ENCODE data around the gene SPR. TPM values are rescaled to one million over a fixed set of nuclear protein-coding genes. Genes with fewer than 3 reads are reported as not detected.

The SPR gene
- total RNA-seq: 1 to 10 TPM in 1 of 3 donors, under 1 TPM in 2; 0.16 to 1.7 (median 0.34) TPM
- total RNA-seq (2013): 0.45 TPM

DNA sequence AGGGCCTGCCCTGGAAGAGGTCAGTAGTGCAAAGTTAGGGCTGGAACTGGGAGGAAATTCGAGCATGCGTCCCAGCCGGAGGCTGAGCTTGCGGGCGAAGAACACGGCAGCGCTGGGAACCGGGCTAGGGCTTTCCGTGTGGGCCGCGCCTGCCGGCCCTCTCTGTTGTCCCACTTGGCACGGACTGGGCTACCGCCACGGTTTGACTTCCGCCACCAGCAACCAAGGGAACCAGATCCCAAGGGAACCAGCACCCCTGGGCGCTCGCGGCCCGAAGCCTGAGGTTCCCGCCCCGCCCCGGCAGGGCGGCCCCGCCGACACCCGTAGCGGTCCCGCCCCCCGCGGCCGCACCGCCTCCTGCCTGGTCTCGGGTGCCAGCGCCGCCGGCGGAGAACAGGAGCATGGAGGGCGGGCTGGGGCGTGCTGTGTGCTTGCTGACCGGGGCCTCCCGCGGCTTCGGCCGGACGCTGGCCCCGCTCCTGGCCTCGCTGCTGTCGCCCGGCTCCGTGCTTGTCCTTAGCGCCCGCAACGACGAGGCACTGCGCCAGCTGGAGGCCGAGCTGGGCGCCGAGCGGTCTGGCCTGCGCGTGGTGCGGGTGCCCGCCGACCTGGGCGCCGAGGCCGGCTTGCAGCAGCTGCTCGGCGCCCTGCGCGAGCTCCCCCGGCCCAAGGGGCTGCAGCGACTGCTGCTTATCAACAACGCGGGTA, at the start of gene SPR:
Gene SPR, plus strand, starts transcription at position 377 of the 708 bp plus-strand sequence. Its CDS starts 25 bp downstream, at position 402.
- DNase-seq: peak; percentile 40 to 64
- Mint-ChIP-seq H3K27ac (no peak within 1 kb of the TSS), H3K4me1 (peaks cover 5 to 12% of the 10 kb centered on the region in 2 donors), H3K4me3 (peak within 1 kb of the TSS; percentile 80), H3K9me3 (no peaks in the 10 kb centered on the region), H3K27me3 (ENCODE audit: low read depth in 2 of 2) (peaks cover 42% of the 10 kb centered on the region in 2 donors), H3K36me3 (no peaks in the 10 kb centered on the region)
- 1% methylated on average over 76 of the region's 76 CpGs for WGBS (ENCODE audit: insufficient coverage)
- no peaks in the 10 kb centered on the region for H3K36me3 ChIP-seq (ENCODE audit: control insufficient read depth, insufficient read depth, low read length)
- ATAC-seq: peak; percentile 82 to 94 (median 92)
- peaks cover 2% of the 10 kb centered on the region for H3K27me3 ChIP-seq (ENCODE audit: control insufficient read depth, insufficient read depth, low read length)
- intact Hi-C loops (cut with micrococcal nuclease): no loop called here
- TF ChIP-seq, protein P1, sequence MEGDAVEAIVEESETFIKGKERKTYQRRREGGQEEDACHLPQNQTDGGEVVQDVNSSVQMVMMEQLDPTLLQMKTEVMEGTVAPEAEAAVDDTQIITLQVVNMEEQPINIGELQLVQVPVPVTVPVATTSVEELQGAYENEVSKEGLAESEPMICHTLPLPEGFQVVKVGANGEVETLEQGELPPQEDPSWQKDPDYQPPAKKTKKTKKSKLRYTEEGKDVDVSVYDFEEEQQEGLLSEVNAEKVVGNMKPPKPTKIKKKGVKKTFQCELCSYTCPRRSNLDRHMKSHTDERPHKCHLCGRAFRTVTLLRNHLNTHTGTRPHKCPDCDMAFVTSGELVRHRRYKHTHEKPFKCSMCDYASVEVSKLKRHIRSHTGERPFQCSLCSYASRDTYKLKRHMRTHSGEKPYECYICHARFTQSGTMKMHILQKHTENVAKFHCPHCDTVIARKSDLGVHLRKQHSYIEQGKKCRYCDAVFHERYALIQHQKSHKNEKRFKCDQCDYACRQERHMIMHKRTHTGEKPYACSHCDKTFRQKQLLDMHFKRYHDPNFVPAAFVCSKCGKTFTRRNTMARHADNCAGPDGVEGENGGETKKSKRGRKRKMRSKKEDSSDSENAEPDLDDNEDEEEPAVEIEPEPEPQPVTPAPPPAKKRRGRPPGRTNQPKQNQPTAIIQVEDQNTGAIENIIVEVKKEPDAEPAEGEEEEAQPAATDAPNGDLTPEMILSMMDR (IDR thresholded peaks at IDR 0.05): no peak
- peaks cover 15% of the 10 kb centered on the region for H3K4me1 ChIP-seq (ENCODE audit: control insufficient read depth, insufficient read depth, low read length)
- no peak within 1 kb of the TSS for H3K27ac ChIP-seq (ENCODE audit: low read length)
- peak within 1 kb of the TSS; percentile 34 for H3K4me3 ChIP-seq (ENCODE audit: low read length)
- H3K9me3 ChIP-seq (ENCODE audit: control insufficient read depth, insufficient read depth, low read length): no peaks in the 10 kb centered on the region

- no peaks in the 10 kb centered on the region for H3K9me3 Mint-ChIP-seq
Measured at GRCh38 chr2:72840066-72840465, 47.1 kb upstream of the SPR start.

GRCh38 chr2:72841462-72842125, 45.6 kb upstream of the SPR start:
- H3K27ac ChIP-seq (ENCODE audit: low read length): no peak overlapping the region
- H3K27ac Mint-ChIP-seq: no peak overlapping the region
- intact Hi-C loops (cut with micrococcal nuclease): no loop called here
- no peaks in the 10 kb centered on the region for H3K36me3 Mint-ChIP-seq
- TF ChIP-seq, protein P1 (IDR thresholded peaks at IDR 0.05): no peak
- 76% methylated on average over 3 of the region's 3 CpGs for WGBS (ENCODE audit: insufficient coverage)
- DNase-seq (no peak), ATAC-seq (no peak)
- H3K27me3 Mint-ChIP-seq (ENCODE audit: low read depth in 2 of 2): peaks cover 7 to 21% of the 10 kb centered on the region in 2 donors
- H3K9me3 ChIP-seq (ENCODE audit: control insufficient read depth, insufficient read depth, low read length): no peaks in the 10 kb centered on the region
- H3K4me3 Mint-ChIP-seq: no peak overlapping the region
- H3K27me3 ChIP-seq (ENCODE audit: control insufficient read depth, insufficient read depth, low read length): no peaks in the 10 kb centered on the region
- no peaks in the 10 kb centered on the region for H3K36me3 ChIP-seq (ENCODE audit: control insufficient read depth, insufficient read depth, low read length)
- no peaks in the 10 kb centered on the region for H3K9me3 Mint-ChIP-seq
- no peak overlapping the region for H3K4me3 ChIP-seq (ENCODE audit: low read length)
- H3K4me1 ChIP-seq (ENCODE audit: control insufficient read depth, insufficient read depth, low read length): no peaks in the 10 kb centered on the region
- H3K4me1 Mint-ChIP-seq: no peaks in the 10 kb centered on the region

More at GRCh38 chr2:72840066-72840465, 47.1 kb upstream of the SPR start:
- H3K36me3 ChIP-seq (ENCODE audit: control insufficient read depth, insufficient read depth, low read length): no peaks in the 10 kb centered on the region
- no peaks in the 10 kb centered on the region for H3K4me1 ChIP-seq (ENCODE audit: control insufficient read depth, insufficient read depth, low read length)
- H3K4me3 ChIP-seq (ENCODE audit: low read length): no peak overlapping the region
- TF ChIP-seq, protein P1 (IDR thresholded peaks at IDR 0.05): no peak
- H3K4me3 Mint-ChIP-seq: no peak overlapping the region
- WGBS (ENCODE audit: insufficient coverage): no CpG with 5 or more reads among the region's 2 CpGs
- no peak for ATAC-seq
- no peak overlapping the region for H3K27ac ChIP-seq (ENCODE audit: low read length)
- H3K27me3 Mint-ChIP-seq (ENCODE audit: low read depth in 2 of 2): peaks cover 18 to 32% of the 10 kb centered on the region in 2 donors
- DNase-seq: no peak
- H3K27ac Mint-ChIP-seq: no peak overlapping the region
- H3K4me1 Mint-ChIP-seq: no peaks in the 10 kb centered on the region
- no peaks in the 10 kb centered on the region for H3K36me3 Mint-ChIP-seq
- H3K27me3 ChIP-seq (ENCODE audit: control insufficient read depth, insufficient read depth, low read length): no peaks in the 10 kb centered on the region
- H3K9me3 ChIP-seq (ENCODE audit: control insufficient read depth, insufficient read depth, low read length): no peaks in the 10 kb centered on the region
- intact Hi-C loops (cut with micrococcal nuclease): no loop called here
